H1 (cell line): ENCODE data around the gene FAM219A. TPM values are rescaled to one million over a fixed set of nuclear protein-coding genes. Genes with fewer than 3 reads are reported as not detected.

Source experiments
- CTCF ChIA-PET: fragments of 300-600 bp; sonication (Branson Sonifier 250); formaldehyde crosslinking; loops from one replicate; lab custom pipeline; 2021; ENCODE audit not compliant: partially characterized antibody; lab: Charles Lee
- POLR2A ChIA-PET: fragments of 300-600 bp; sonication (Branson Sonifier 250); formaldehyde crosslinking; loops from one replicate; lab custom pipeline; 2021; ENCODE audit warnings: inconsistent platforms; ENCODE audit not compliant: partially characterized antibody; lab: Charles Lee
- DNase-seq, 2 experiments: peaks; one replicate each; pipeline versions ENCODE4 v3.0.0 to v3.0.0-alpha.2; 2010 to 2022; ENCODE audit warnings: low spot score in 2 of 2, low read depth in 1 of 2, mixed read lengths in 1 of 2
- FAIRE-seq: peaks from 2 replicates; lab custom pipeline; 2011; peaks lifted over from hg19 to GRCh38; lab: Jason Lieb, UNC
- H2AFZ ChIP-seq: 2 replicates; pipeline ENCODE4 v1.8.1; 2012; ENCODE audit warnings: low read length, inconsistent platforms
- H2AK5ac ChIP-seq: 2 replicates; pipeline ENCODE4 v1.6.1; 2013; ENCODE audit warnings: low read depth, low read length
- H2BK120ac ChIP-seq: replicated peaks from 2 replicates; pipeline ENCODE3; 2013; ENCODE audit warnings: low read depth, low read length, inconsistent platforms
- H2BK12ac ChIP-seq: 2 replicates; pipeline ENCODE4 v1.6.1; 2013; ENCODE audit warnings: low read depth, low read length
- H2BK15ac ChIP-seq: 2 replicates; pipeline ENCODE4 v1.6.1; 2013; ENCODE audit warnings: low read length
- H2BK20ac ChIP-seq: 2 replicates; pipeline ENCODE4 v1.6.1; 2013; ENCODE audit warnings: low read length
- H2BK5ac ChIP-seq: 2 replicates; pipeline ENCODE4 v1.6.1; 2013; ENCODE audit warnings: low read depth, low read length
- H3K14ac ChIP-seq: 2 replicates; pipeline ENCODE4 v1.6.1; 2013; ENCODE audit warnings: inconsistent platforms; ENCODE audit not compliant: insufficient read length
- H3K18ac ChIP-seq: 2 replicates; pipeline ENCODE4 v1.6.1; 2013; ENCODE audit warnings: low read length; ENCODE audit errors: extremely low read depth
- H3K23ac ChIP-seq: 2 replicates; pipeline ENCODE4 v1.6.1; 2013; ENCODE audit warnings: inconsistent platforms; ENCODE audit not compliant: insufficient read length
- H3K23me2 ChIP-seq: 2 replicates; pipeline ENCODE4 v1.6.1; 2013; ENCODE audit warnings: low read depth, low read length
- H3K27ac ChIP-seq: 2 replicates; pipeline ENCODE4 v1.6.1; 2011; ENCODE audit warnings: low read depth, low read length, inconsistent platforms
- H3K27me3 ChIP-seq, 4 experiments: replicated peaks in 1 of 4; 1 replicate in 1 of 4; 2 replicates in 3 of 4; pipeline versions ENCODE4 v1.6.1 to v1.8.1; 2011 to 2013; ENCODE audit warnings: low read length in 3 of 4, mild to moderate bottlenecking in 3 of 4, inconsistent platforms in 2 of 4, mixed read lengths in 2 of 4, moderate library complexity in 1 of 4; ENCODE audit not compliant: control insufficient read depth in 3 of 4, insufficient read depth in 3 of 4; ENCODE audit errors: extremely low read depth in 1 of 4
- H3K36me3 ChIP-seq, 4 experiments: 2 replicates each; pipeline versions ENCODE4 v1.6.1 to v1.8.1; 2011 to 2013; ENCODE audit warnings: mild to moderate bottlenecking in 4 of 4, low read length in 3 of 4, moderate library complexity in 2 of 4, control low read depth in 1 of 4, inconsistent platforms in 1 of 4; ENCODE audit not compliant: insufficient read depth in 4 of 4, control insufficient read depth in 2 of 4
- H3K4ac ChIP-seq: replicated peaks from 2 replicates; pipeline ENCODE3; 2013; ENCODE audit warnings: low read length, low read depth, mixed read lengths, inconsistent platforms; ENCODE audit not compliant: insufficient read length
- H3K4me1 ChIP-seq, 4 experiments: replicated peaks in 1 of 4; 1 replicate in 1 of 4; 2 replicates in 3 of 4; pipeline versions ENCODE4 v1.6.1 to v1.8.1; 2011 to 2013; ENCODE audit warnings: low read length in 3 of 4, inconsistent platforms in 2 of 4, mixed read lengths in 1 of 4; ENCODE audit not compliant: insufficient read depth in 4 of 4, control insufficient read depth in 3 of 4
- H3K4me2 ChIP-seq, 2 experiments: 2 replicates each; pipeline versions ENCODE4 v1.6.1 to v1.8.1; 2011 to 2013; ENCODE audit warnings: low read depth in 2 of 2, low read length in 2 of 2, control low read depth in 1 of 2, inconsistent platforms in 1 of 2, mild to moderate bottlenecking in 1 of 2; ENCODE audit not compliant: insufficient read depth in 1 of 2
- H3K4me3 ChIP-seq, 4 experiments: fragments of 200-600, 300-600 bp in 1 of 4; sonication (generic), shearing (Covaris generic), sonication (Bioruptor Twin) in 1 of 4; 2 replicates each; pipeline versions ENCODE4 v1.5.1 to v1.8.1; 2011 to 2016; ENCODE audit warnings: low read length in 4 of 4, low read depth in 3 of 4, control low read depth in 2 of 4, inconsistent platforms in 2 of 4, mild to moderate bottlenecking in 2 of 4, mixed read lengths in 1 of 4, moderate library complexity in 1 of 4; ENCODE audit not compliant: insufficient read depth in 2 of 4; ENCODE audit errors: extremely low read depth in 1 of 4
- H3K56ac ChIP-seq: replicated peaks from 2 replicates; pipeline ENCODE3; 2013; ENCODE audit warnings: low read depth, mild to moderate bottlenecking, mixed read lengths, low read length, inconsistent platforms; ENCODE audit not compliant: insufficient read length
- H3K79me1 ChIP-seq: 2 replicates; pipeline ENCODE4 v1.6.1; 2013; ENCODE audit warnings: low read depth, low read length, control low read depth
- H3K79me2 ChIP-seq, 2 experiments: 2 replicates each; pipeline versions ENCODE4 v1.6.1 to v1.8.1; 2012 to 2013; ENCODE audit warnings: low read length in 2 of 2, mild to moderate bottlenecking in 2 of 2, inconsistent platforms in 1 of 2; ENCODE audit not compliant: insufficient read depth in 2 of 2, control insufficient read depth in 1 of 2
- H3K9ac ChIP-seq, 4 experiments: replicated peaks in 1 of 4; 1 replicate in 1 of 4; 2 replicates in 3 of 4; pipeline versions ENCODE4 v1.6.1 to v1.8.1; 2011 to 2013; ENCODE audit warnings: low read depth in 3 of 4, low read length in 3 of 4, control low read depth in 2 of 4, mild to moderate bottlenecking in 2 of 4, moderate library complexity in 2 of 4, inconsistent platforms in 1 of 4; ENCODE audit errors: extremely low read depth in 1 of 4
- H3K9me3 ChIP-seq, 2 experiments: 2 replicates each; pipeline versions ENCODE4 v1.6.1 to v1.8.1; 2012 to 2013; ENCODE audit warnings: mild to moderate bottlenecking in 2 of 2, moderate library complexity in 2 of 2, control low read depth in 1 of 2, inconsistent platforms in 1 of 2, low read depth in 1 of 2, low read length in 1 of 2, mixed read lengths in 1 of 2; ENCODE audit not compliant: insufficient read depth in 2 of 2
- H4K20me1 ChIP-seq, 2 experiments: replicated peaks in 1 of 2; 2 replicates each; pipeline versions ENCODE3 to v1.8.1; 2011 to 2013; ENCODE audit warnings: inconsistent platforms in 2 of 2, low read length in 2 of 2, mild to moderate bottlenecking in 1 of 2; ENCODE audit not compliant: insufficient read depth in 2 of 2, control insufficient read depth in 1 of 2
- H4K5ac ChIP-seq: 2 replicates; pipeline ENCODE4 v1.6.1; 2013; ENCODE audit warnings: low read length, low read depth, mixed read lengths, inconsistent platforms; ENCODE audit not compliant: insufficient read length
- H4K8ac ChIP-seq: 2 replicates; pipeline ENCODE4 v1.8.0; 2013; ENCODE audit warnings: mild to moderate bottlenecking, moderate library complexity, low read length, inconsistent platforms; ENCODE audit not compliant: insufficient read depth; ENCODE audit errors: extremely low read depth
- H4K91ac ChIP-seq: replicated peaks from 2 replicates; pipeline ENCODE3; 2013; ENCODE audit warnings: low read length, mixed read lengths, inconsistent platforms; ENCODE audit not compliant: insufficient read length
- BCL11A ChIP-seq, 2 experiments: IDR thresholded peaks; one replicate each; pipeline ENCODE4 v1.6.1; 2011; ENCODE audit warnings: low read depth in 2 of 2, low read length in 2 of 2, mild to moderate bottlenecking in 2 of 2
- CTCF ChIP-seq, 3 experiments: IDR thresholded peaks; 1 replicate in 2 of 3; 2 replicates in 1 of 3; pipeline versions ENCODE4 v1.5.1 to v1.6.1; 2011; ENCODE audit warnings: low read length in 3 of 3, mild to moderate bottlenecking in 3 of 3, inconsistent platforms in 2 of 3, low read depth in 1 of 3, moderate library complexity in 1 of 3; ENCODE audit not compliant: insufficient read depth in 1 of 3; ENCODE audit errors: control extremely low read depth in 1 of 3
- EP300 ChIP-seq, 2 experiments: IDR thresholded peaks; 1 replicate in 1 of 2; 2 replicates in 1 of 2; pipeline ENCODE4 v1.6.1; 2011 to 2012; ENCODE audit warnings: low read depth in 2 of 2, low read length in 2 of 2, mild to moderate bottlenecking in 2 of 2, borderline replicate concordance in 1 of 2, inconsistent platforms in 1 of 2, moderate library complexity in 1 of 2
- MAX ChIP-seq: IDR thresholded peaks from 2 replicates; pipeline ENCODE4 v1.6.1; 2012; ENCODE audit warnings: inconsistent platforms
- RAD21 ChIP-seq, 2 experiments: IDR thresholded peaks in 1 of 2; conservative IDR thresholded peaks in 1 of 2; 2 replicates each; pipeline ENCODE4 v1.6.1; 2011; ENCODE audit warnings: low read depth in 2 of 2, low read length in 2 of 2, improper control_type of control experiment in 1 of 2, inconsistent platforms in 1 of 2, mild to moderate bottlenecking in 1 of 2, moderate library complexity in 1 of 2
- RBBP5 ChIP-seq: IDR thresholded peaks from 2 replicates; pipeline ENCODE4 v1.7.1; 2012; ENCODE audit warnings: low read depth, mild to moderate bottlenecking, inconsistent platforms, low read length, moderate library complexity, borderline replicate concordance
- RFX5 ChIP-seq: IDR thresholded peaks from 2 replicates; pipeline ENCODE4 v1.6.1; 2011; ENCODE audit warnings: low read depth, low read length, improper control_type of control experiment, borderline replicate concordance
- RXRA ChIP-seq: IDR thresholded peaks from 2 replicates; pipeline ENCODE4 v1.6.1; 2011; ENCODE audit warnings: low read depth, mild to moderate bottlenecking, low read length, moderate library complexity; ENCODE audit not compliant: insufficient read depth
- SAP30 ChIP-seq: fragments of 300-600 bp; sonication (generic); IDR thresholded peaks from 2 replicates; pipeline ENCODE4 v1.7.1; 2012; ENCODE audit warnings: low read length, moderate library complexity, mild to moderate bottlenecking, inconsistent platforms; ENCODE audit not compliant: insufficient read depth, insufficient replicate concordance
- WGBS, 2 experiments: shearing (Covaris generic) in 1 of 2; methylation state at CpG; one replicate each; pipeline versions ENCODE4 v1.1.6 to v1.1.7; 2013 to 2015; ENCODE audit warnings: low lambda C conversion rate in 2 of 2, mixed read lengths in 2 of 2, inconsistent platforms in 1 of 2, low coverage in 1 of 2, missing lambda C conversion rate in 1 of 2; ENCODE audit not compliant: insufficient replicate concordance in 2 of 2, insufficient coverage in 1 of 2, insufficient read length in 1 of 2; ENCODE audit errors: extremely low coverage in 1 of 2, missing lambda C conversion rate in 1 of 2; 5-methylcytosine and 5-hydroxymethylcytosine counted together
- polyA plus RNA-seq, 7 experiments: library from polyadenylated mRNA; depleted of rRNA in 3 of 7; stranded (reverse) in 5 of 7; unstranded in 2 of 7; fragments of >200 nt in 5 of 7; fragments of 200-250 nt in 2 of 7; gene quantifications; 1 replicate in 5 of 7; 2 replicates in 1 of 7; 4 replicates in 1 of 7; pipeline versions ENCODE4 v1.2.1 to v1.2.3, GENCODE V29; 2011 to 2013; ENCODE audit warnings: missing spikeins in 2 of 7, mixed read lengths in 2 of 7
- total RNA-seq: library from RNA; stranded (reverse); fragmentation: NEBNext Ultra II Directional; extraction: Animal tissue kit (Norgen Biotek cat#: 25700); gene quantifications from 2 replicates; pipeline ENCODE4 v1.2.1, GENCODE V29; 2021

The FAM219A gene
- total and polyA plus RNA-seq, 2 of the 8 experiments (the other 6 are each of a cell fraction or from before 2014, with no cell fraction given): 7.7 to 10.4 TPM

GRCh38 chr9:34452568-34452967 is 5.8 kb downstream of the FAM219A start:
- Histone ChIP-seq H3K23ac (no peak overlapping the region), H4K20me1 (peaks cover 1 to 2% of the 10 kb centered on the region in 2 experiments), H2AK5ac (no peak overlapping the region), H2BK120ac (no peak overlapping the region), H3K4me3 (no peak overlapping the region), H3K4ac (no peak overlapping the region), H2BK15ac (no peak overlapping the region), H4K8ac (no peak overlapping the region), H3K4me2 (no peak overlapping the region), H4K91ac (no peak overlapping the region), H3K9me3 (no peaks in the 10 kb centered on the region), H3K27ac (no peak overlapping the region), H3K4me1 (peaks cover 2 to 9% (median 5%) of the 10 kb centered on the region in 4 experiments), H2BK12ac (no peak overlapping the region), H2AFZ (no peak overlapping the region), H3K36me3 (no peaks in the 10 kb centered on the region), H3K18ac (no peak overlapping the region), H2BK5ac (no peak overlapping the region), H3K56ac (no peak overlapping the region), H3K79me2 (no peaks in the 10 kb centered on the region), H4K5ac (no peak overlapping the region), H2BK20ac (no peak overlapping the region), H3K14ac (no peak overlapping the region), H3K79me1 (no peaks in the 10 kb centered on the region; the same call in 1 of the 2 replicates), H3K9ac (no peak overlapping the region), H3K23me2 (peaks cover 8% of the 10 kb centered on the region), H3K27me3 (peaks cover 0 to 8% (median 5%) of the 10 kb centered on the region in 4 experiments; a peak in 4 of 7 replicates)
- FAIRE-seq (no peak), DNase-seq (no peak)
- WGBS, 2 experiments: 77 to 100% methylated on average over 1 to 2 of the region's 2 CpGs
- ChIA-PET CTCF (interaction anchor here (1.1 to 13.0 kb wide), 6 partner anchors 8 to 49 kb away, joined by 3 to 73 read pairs (median 10); no protein-coding TSS in a partner anchor), POLR2A (interaction anchor here (0.6 kb wide), 1 partner anchor 53 kb away, joined by 3 read pairs; no protein-coding TSS in a partner anchor)
- TF ChIP-seq SAP30: no peak
- TF ChIP-seq RAD21 (IDR thresholded peaks at IDR 0.05 in 1 of 2, conservative IDR thresholded peaks at IDR 0.05 in 1 of 2; ENCODE audit: low read depth in 2 of 2, low read length in 2 of 2): no peak
- no peak for TF ChIP-seq EP300 (IDR thresholded peaks at IDR 0.05; ENCODE audit: borderline replicate concordance in 1 of 2, low read depth in 2 of 2, low read length in 2 of 2)
- no peak for TF ChIP-seq BCL11A (IDR thresholded peaks at IDR 0.05; ENCODE audit: low read depth in 2 of 2, low read length in 2 of 2)
- no peak for TF ChIP-seq CTCF (IDR thresholded peaks at IDR 0.05; ENCODE audit: control extremely low read depth in 1 of 3, insufficient read depth in 1 of 3, low read depth in 1 of 3, low read length in 3 of 3)
- TF ChIP-seq MAX: no peak
- TF ChIP-seq RXRA: no peak
- no peak for TF ChIP-seq RBBP5
- TF ChIP-seq RFX5: no peak
